ENCODE measurements around the gene PTPN14.

PTPN14 gene

DNA sequence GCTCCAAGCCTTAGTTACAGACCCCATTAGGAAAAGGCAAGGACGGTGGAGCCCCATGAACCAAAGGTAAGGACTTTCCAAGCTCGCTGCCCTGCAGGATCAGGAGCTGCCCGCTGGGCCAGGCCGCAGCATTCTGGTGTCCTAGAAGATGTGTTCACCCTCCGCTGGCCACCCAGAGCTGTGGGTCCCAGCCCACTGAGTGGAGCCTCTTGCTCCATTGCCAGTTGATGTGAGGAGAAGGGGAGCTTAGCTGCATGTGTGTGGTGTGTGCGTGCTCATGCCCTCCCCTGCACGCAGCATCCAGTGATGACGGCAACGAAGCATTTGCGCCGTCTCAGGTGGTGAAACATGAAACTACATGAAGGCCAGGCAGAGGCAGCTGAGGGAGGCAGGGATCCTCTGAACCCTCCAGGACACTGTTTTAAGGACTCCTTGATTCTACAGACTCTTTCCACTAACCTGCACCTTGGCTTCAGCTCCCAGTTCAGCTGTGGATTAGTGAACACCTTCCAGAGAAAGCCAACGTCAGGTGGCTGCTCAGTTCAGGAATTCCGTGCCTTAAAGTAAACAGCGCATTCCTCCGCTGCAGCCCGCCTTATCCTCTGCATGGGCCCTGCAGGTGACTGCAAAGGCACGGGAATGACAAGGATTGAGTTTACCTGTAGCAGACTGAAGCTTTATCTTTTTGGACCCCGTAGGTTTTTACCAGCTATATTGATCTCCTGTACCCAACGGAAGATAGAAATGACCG lies 221.8 kb downstream of the PTPN14 start:
- TF ChIP-seq, protein P1, sequence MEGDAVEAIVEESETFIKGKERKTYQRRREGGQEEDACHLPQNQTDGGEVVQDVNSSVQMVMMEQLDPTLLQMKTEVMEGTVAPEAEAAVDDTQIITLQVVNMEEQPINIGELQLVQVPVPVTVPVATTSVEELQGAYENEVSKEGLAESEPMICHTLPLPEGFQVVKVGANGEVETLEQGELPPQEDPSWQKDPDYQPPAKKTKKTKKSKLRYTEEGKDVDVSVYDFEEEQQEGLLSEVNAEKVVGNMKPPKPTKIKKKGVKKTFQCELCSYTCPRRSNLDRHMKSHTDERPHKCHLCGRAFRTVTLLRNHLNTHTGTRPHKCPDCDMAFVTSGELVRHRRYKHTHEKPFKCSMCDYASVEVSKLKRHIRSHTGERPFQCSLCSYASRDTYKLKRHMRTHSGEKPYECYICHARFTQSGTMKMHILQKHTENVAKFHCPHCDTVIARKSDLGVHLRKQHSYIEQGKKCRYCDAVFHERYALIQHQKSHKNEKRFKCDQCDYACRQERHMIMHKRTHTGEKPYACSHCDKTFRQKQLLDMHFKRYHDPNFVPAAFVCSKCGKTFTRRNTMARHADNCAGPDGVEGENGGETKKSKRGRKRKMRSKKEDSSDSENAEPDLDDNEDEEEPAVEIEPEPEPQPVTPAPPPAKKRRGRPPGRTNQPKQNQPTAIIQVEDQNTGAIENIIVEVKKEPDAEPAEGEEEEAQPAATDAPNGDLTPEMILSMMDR (IDR thresholded peaks at IDR 0.05; ENCODE audit: low read depth, low read length), result no peak
- no peak for DNase-seq (ENCODE audit: extremely low read depth, low read depth)

DNA sequence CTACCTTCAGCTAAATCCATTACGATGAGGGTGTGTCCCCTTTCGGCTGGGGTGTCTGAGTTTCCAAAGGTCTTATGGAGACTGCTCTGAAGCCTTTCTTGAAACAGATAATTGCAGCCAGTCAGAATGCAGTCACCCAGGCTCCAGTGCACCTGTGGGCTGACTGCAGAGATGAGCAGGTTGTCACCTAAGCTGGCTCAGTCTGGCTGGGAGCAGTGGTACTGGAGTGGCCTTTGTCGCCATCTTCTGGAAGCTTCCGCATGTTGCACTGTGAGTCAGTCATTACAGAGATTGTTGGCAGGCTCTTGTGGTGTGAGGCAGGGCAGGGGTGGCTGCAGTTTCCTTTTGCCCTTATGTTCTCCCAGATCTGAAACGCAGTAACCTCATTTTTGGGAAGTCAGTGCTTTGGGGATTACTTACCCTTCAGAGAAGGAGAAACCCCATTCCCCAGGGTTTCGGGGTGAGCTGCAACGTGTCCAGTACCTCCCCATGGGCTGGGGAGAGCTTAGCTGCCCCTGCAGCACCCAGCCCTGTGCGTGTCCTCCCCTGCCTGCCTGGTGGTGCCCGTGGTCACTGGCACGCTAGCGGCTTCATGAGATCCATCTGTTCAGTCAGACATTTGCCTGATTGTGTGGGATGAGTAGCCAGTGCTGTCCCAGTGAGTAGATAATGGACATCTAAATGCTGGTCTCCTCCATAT lies 222.5 kb downstream of the PTPN14 start:
- DNase-seq (ENCODE audit: extremely low read depth, low read depth), result peak; percentile 45
- TF ChIP-seq, protein P1 (IDR thresholded peaks at IDR 0.05; ENCODE audit: low read depth, low read length), result peak; percentile 95

DNA sequence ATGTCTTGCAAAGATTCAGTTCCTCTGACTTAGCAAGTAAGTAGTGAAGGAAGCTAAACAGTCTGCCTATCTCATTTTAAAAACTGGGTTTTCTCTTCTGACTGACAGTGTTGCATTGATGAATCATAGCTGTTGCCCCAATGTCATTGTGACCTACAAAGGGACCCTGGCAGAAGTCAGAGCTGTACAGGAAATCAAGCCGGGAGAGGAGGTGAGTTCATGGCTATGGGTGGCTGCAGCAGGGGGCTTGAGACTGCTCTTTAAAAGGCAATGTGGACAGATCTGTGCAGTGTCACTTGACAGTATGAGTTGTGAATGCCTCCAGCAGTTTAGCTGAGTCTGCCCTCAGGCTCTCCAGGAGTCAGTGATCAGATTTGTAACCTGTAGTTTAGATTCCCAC lies 223.9 kb downstream of the PTPN14 start:
- TF ChIP-seq, protein P1 (IDR thresholded peaks at IDR 0.05; ENCODE audit: low read depth, low read length), result no peak
- no peak for DNase-seq (ENCODE audit: extremely low read depth, low read depth)

DNA sequence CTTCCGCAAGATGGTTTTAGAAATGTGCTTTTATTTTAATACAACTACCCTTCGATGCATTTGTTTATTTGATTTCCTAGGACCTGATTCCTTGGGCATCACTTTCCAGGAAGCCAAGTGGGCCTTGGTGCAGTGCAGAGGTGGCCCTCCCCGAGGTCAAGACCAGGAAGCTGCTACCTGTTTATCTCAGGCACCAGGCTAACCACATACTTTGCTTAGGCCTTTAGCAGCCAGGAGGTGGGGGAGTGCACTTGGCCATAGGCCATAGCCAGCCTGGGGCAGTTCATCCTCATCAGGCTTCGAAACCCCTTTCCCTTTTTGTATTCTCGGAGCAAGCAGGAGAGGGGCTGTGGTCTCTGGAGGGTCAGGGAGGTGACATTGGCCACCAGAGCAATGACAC lies 225.0 kb downstream of the PTPN14 start:
- no peak for DNase-seq (ENCODE audit: extremely low read depth, low read depth)
- TF ChIP-seq, protein P1 (IDR thresholded peaks at IDR 0.05; ENCODE audit: low read depth, low read length), result no peak

DNA sequence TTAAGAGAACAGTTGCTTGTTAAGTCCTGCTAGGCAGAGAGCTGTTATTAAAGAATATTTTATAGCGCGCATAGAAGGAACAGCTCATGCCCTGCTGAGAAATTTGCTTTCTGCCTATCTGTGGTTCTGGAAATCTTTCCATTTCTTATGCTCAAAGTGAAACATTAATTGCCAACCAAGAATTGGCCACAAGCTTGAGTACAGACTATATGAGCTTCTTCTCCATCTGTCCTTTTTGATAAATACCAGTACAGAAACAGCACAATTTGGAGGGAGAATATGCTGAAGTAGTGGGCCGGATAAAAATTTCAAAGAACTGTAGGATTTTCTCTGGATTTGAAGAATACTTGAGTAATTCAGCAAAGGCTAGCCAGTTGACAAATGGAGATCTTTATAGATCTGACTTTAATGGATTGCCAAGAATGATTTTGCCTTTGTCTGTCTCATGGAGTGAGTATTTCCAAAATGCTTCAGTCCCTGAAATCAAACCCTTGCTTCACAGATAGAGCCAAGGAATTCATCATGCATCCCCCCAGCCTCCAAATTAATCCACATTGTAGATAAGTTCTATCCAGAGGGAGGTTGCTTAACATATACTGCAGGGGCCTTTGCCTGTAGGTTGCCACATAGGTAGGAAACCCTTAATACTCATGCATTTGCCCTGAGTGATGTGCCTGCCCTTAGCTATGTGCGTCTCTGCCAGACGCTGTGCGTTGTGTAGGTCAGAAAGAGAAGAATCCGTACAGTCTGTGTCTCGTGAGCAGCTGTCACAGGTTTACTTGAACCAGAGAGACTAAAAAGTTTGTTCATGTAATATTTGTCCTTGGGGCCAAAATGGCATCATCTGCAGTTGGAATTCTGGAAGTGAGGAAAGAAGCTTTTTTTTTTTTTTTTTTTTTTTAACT lies 226.3 kb downstream of the PTPN14 start:
- DNase-seq (ENCODE audit: extremely low read depth, low read depth), result no peak
- TF ChIP-seq, protein P1 (IDR thresholded peaks at IDR 0.05; ENCODE audit: low read depth, low read length), result no peak

DNA sequence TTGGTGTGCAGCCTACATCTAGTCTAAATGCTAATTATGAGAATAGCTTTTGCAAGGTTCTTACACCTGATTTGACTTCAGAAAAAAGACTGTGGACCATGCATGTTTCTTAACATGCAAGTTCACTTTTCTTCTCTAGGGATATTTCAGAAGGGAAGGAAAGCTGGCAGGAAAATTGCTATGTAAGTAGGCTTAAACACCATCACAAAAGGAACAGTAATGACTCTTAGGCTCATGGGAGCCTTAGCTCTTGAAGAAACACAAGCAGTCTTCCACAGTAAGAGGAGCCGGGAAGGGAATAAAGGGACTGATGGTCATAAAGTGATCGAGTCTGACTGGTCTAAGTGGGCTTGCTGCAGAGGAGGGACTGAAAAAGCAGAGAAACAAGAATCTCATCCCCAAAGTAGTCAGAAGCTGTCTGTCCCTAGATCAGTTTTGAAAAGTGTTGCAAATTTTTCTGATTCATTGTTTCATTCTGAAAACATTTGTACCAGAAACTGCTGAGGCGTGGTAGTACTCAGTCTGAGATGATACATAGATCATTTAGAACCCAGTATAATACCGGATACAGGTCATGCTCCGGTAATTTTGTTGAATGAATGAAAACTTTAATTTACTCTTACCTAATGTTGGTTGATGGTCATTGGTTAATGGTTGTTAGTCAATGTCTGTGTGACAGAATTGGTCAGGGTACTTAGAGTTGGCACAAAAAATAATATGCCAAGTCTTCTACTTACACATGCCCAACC lies 229.5 kb downstream of the PTPN14 start:
- DNase-seq (ENCODE audit: extremely low read depth, low read depth), result no peak
- TF ChIP-seq, protein P1 (IDR thresholded peaks at IDR 0.05; ENCODE audit: low read depth, low read length), result no peak

Measured in AG09319 (cell line).